Lower leg skin (tissue), 3 donors: ENCODE results near the gene WASF1.

Experiments used
- POLR2A ChIP-seq, 2 donors: fragments of 450-650 bp; IDR thresholded peaks; one replicate each; pipeline ENCODE4 v1.6.1; 2016 to 2017; ENCODE audit warnings: antibody characterized with exemption in 2 of 2, mild to moderate bottlenecking in 1 of 2, moderate library complexity in 1 of 2
- TF ChIP-seq, protein P1 (sequence below), 3 donors: fragments of 450-650 bp; IDR thresholded peaks; one replicate each; pipeline ENCODE4 v1.5.1; 2016; ENCODE audit warnings: antibody characterized with exemption in 3 of 3, mild to moderate bottlenecking in 3 of 3, moderate library complexity in 2 of 3

DNA sequence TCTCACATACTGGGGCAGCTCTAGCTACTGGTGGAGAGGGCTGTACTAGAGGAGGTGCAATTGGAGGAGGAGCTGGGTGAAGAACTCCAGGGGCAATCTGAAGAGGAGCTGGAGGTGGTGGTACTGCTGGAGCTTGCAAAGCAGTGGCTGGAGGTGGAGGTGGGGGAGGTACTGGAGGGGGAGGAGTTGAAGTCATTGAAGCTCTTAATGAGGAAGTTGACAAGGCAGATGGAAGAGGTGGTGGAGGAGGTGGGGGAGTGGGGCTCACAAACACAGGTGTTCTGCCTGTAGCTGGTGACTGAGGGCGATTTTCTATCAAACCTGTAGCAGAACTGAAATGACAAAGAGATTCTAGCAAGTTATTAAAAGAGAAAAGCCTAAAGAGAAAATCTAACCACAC lies 77.6 kb downstream of the WASF1 start:
- TF ChIP-seq, protein P1, sequence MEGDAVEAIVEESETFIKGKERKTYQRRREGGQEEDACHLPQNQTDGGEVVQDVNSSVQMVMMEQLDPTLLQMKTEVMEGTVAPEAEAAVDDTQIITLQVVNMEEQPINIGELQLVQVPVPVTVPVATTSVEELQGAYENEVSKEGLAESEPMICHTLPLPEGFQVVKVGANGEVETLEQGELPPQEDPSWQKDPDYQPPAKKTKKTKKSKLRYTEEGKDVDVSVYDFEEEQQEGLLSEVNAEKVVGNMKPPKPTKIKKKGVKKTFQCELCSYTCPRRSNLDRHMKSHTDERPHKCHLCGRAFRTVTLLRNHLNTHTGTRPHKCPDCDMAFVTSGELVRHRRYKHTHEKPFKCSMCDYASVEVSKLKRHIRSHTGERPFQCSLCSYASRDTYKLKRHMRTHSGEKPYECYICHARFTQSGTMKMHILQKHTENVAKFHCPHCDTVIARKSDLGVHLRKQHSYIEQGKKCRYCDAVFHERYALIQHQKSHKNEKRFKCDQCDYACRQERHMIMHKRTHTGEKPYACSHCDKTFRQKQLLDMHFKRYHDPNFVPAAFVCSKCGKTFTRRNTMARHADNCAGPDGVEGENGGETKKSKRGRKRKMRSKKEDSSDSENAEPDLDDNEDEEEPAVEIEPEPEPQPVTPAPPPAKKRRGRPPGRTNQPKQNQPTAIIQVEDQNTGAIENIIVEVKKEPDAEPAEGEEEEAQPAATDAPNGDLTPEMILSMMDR (IDR thresholded peaks at IDR 0.05): no peak
- TF ChIP-seq POLR2A (IDR thresholded peaks at IDR 0.05): no peak
